Uterus (tissue), 4 donors: ENCODE data around the gene TJP3. TPM values are rescaled to one million over a fixed set of nuclear protein-coding genes. Genes with fewer than 3 reads are reported as not detected.

Experiments
- DNase-seq, 2 donors: peaks; one replicate each; pipeline ENCODE4 v3.0.0-alpha.2; 2019 to 2020
- H3K27ac ChIP-seq, 2 donors: fragments of 200-600 bp; sonication (generic); 1 replicate in 1 of 2; 2 replicates in 1 of 2; pipeline ENCODE4 v1.5.1; 2016 to 2018
- H3K27me3 ChIP-seq, 2 donors: fragments of 200-600 bp; sonication (generic); one replicate each; pipeline ENCODE4 v1.5.1; 2018 to 2019; ENCODE audit warnings: control low read depth in 1 of 2
- H3K36me3 ChIP-seq, 2 donors: fragments of 200-600 bp; sonication (generic); one replicate each; pipeline ENCODE4 v1.5.1; 2019; ENCODE audit warnings: control low read depth in 1 of 2
- H3K4me1 ChIP-seq, 2 donors: fragments of 200-600 bp; sonication (generic); one replicate each; pipeline ENCODE4 v1.5.1; 2018 to 2019; ENCODE audit warnings: control low read depth in 1 of 2
- H3K4me3 ChIP-seq, 2 donors: fragments of 200-600 bp; sonication (generic); 1 replicate in 1 of 2; 2 replicates in 1 of 2; pipeline ENCODE4 v1.5.1; 2018 to 2019; ENCODE audit warnings: mild to moderate bottlenecking in 1 of 2
- H3K9me3 ChIP-seq, 2 donors: fragments of 200-600 bp; sonication (generic); one replicate each; pipeline ENCODE4 v1.5.1; 2019; ENCODE audit warnings: control low read depth in 1 of 2
- POLR2A ChIP-seq, 2 donors: fragments of 450-650 bp; IDR thresholded peaks; one replicate each; pipeline ENCODE4 v1.6.1; 2016; ENCODE audit warnings: antibody characterized with exemption in 2 of 2, mild to moderate bottlenecking in 1 of 2, moderate library complexity in 1 of 2
- intact Hi-C: fragments of 100-400 bp; cut with DNase I; formaldehyde crosslinking; loops from one replicate; pipeline ENCODE4 v1.15.1; 2023; ENCODE audit warnings: low total_unique reads
- total RNA-seq, 4 donors: library from RNA; depleted of rRNA in 3 of 4; stranded (reverse); fragments of >200 nt in 3 of 4; gene quantifications; one replicate each; pipeline versions ENCODE4 v1.1.0 to v1.2.4, GENCODE V29; 2014 to 2023
- TF ChIP-seq, protein P1 (sequence below), 4 experiments: fragments of 200-600 bp in 2 of 4; fragments of 450-650 bp in 2 of 4; sonication (generic) in 2 of 4; IDR thresholded peaks; one replicate each; pipeline ENCODE4 v1.5.1; 2016 to 2019; ENCODE audit warnings: antibody characterized with exemption in 4 of 4, mild to moderate bottlenecking in 2 of 4, moderate library complexity in 1 of 4
- donor health status: DM: yes; HTN: yes; CAD: no.

The TJP3 gene
- total RNA-seq, 4 donors from 2014 or later = 0.37 to 7.4 (median 3.9) TPM

GRCh38 chr19:3773814-3774515, 65.8 kb downstream of the TJP3 start:
- DNase-seq = no peak
- intact Hi-C loops = no loop called here

GRCh38 chr19:3774621-3775373, 66.6 kb downstream of the TJP3 start:
- DNase-seq = no peak
- H3K27ac ChIP-seq = no peak overlapping the region
- no peaks in the 10 kb centered on the region for H3K27me3 ChIP-seq
- H3K36me3 ChIP-seq = no peaks in the 10 kb centered on the region
- H3K9me3 ChIP-seq = no peaks in the 10 kb centered on the region
- intact Hi-C loops = no loop called here
- H3K4me1 ChIP-seq = no peaks in the 10 kb centered on the region
- TF ChIP-seq, protein P1, sequence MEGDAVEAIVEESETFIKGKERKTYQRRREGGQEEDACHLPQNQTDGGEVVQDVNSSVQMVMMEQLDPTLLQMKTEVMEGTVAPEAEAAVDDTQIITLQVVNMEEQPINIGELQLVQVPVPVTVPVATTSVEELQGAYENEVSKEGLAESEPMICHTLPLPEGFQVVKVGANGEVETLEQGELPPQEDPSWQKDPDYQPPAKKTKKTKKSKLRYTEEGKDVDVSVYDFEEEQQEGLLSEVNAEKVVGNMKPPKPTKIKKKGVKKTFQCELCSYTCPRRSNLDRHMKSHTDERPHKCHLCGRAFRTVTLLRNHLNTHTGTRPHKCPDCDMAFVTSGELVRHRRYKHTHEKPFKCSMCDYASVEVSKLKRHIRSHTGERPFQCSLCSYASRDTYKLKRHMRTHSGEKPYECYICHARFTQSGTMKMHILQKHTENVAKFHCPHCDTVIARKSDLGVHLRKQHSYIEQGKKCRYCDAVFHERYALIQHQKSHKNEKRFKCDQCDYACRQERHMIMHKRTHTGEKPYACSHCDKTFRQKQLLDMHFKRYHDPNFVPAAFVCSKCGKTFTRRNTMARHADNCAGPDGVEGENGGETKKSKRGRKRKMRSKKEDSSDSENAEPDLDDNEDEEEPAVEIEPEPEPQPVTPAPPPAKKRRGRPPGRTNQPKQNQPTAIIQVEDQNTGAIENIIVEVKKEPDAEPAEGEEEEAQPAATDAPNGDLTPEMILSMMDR (IDR thresholded peaks at IDR 0.05) = no peak
- no peak for TF ChIP-seq POLR2A (IDR thresholded peaks at IDR 0.05)
- H3K4me3 ChIP-seq = no peak overlapping the region

More at GRCh38 chr19:3773814-3774515, 65.8 kb downstream of the TJP3 start:
- H3K4me1 ChIP-seq = no peaks in the 10 kb centered on the region
- no peak overlapping the region for H3K4me3 ChIP-seq
- H3K27me3 ChIP-seq = no peaks in the 10 kb centered on the region
- H3K27ac ChIP-seq = no peak overlapping the region
- no peaks in the 10 kb centered on the region for H3K36me3 ChIP-seq
- TF ChIP-seq, protein P1 (IDR thresholded peaks at IDR 0.05) = no peak
- TF ChIP-seq POLR2A (IDR thresholded peaks at IDR 0.05) = no peak
- H3K9me3 ChIP-seq = no peaks in the 10 kb centered on the region

GRCh38 chr19:3775374-3775711, 67.2 kb downstream of the TJP3 start:
- Histone ChIP-seq H3K36me3 (no peaks in the 10 kb centered on the region), H3K27ac (no peak overlapping the region), H3K4me3 (no peak overlapping the region), H3K9me3 (no peaks in the 10 kb centered on the region), H3K4me1 (no peaks in the 10 kb centered on the region), H3K27me3 (no peaks in the 10 kb centered on the region)
- DNase-seq = no peak
- intact Hi-C loops = no loop called here
- no peak for TF ChIP-seq POLR2A (IDR thresholded peaks at IDR 0.05)
- TF ChIP-seq, protein P1 (IDR thresholded peaks at IDR 0.05) = no peak

- no peaks in the 10 kb centered on the region for H3K4me1 ChIP-seq
- no peaks in the 10 kb centered on the region for H3K9me3 ChIP-seq
- H3K36me3 ChIP-seq = no peaks in the 10 kb centered on the region
- no peaks in the 10 kb centered on the region for H3K27me3 ChIP-seq
- intact Hi-C loops = no loop called here
- no peak for DNase-seq
- H3K27ac ChIP-seq = no peak overlapping the region
- H3K4me3 ChIP-seq = no peak overlapping the region
- TF ChIP-seq, protein P1 (IDR thresholded peaks at IDR 0.05) = no peak
Measured at GRCh38 chr19:3775831-3776230, 67.6 kb downstream of the TJP3 start.

DNA sequence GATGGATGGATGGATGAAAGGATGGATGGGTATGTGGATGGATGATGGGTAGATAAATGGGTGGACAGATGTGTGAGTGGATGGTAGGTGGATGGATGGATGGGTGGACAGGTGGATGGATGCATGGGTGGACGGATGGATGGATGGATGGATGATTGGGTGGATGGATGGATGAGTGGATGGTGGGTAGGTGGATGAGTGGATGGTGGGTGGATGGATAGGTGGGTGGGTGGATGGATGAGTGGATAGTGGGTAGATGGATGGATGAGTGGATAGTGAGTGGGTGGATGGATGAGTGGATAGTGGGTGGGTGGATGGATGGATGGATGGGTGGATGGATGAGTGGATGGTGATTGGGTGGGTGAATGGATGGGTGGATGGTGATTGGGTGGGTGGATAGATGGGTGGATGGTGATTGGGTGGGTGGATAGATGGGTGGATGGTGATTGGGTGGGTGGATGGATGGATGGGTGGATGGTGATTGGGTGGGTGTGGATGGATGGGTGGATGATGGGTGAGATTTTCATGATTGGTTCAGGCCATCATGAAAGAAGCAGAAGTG, 68.4 kb downstream of the TJP3 start:
- intact Hi-C loops = no loop called here
- TF ChIP-seq, protein P1 (IDR thresholded peaks at IDR 0.05) = no peak
- no peak for TF ChIP-seq POLR2A (IDR thresholded peaks at IDR 0.05)
- DNase-seq = no peak
- Histone ChIP-seq H3K4me3 (no peak overlapping the region), H3K27ac (no peak overlapping the region), H3K36me3 (no peaks in the 10 kb centered on the region), H3K9me3 (peaks cover 0 to 4% of the 10 kb centered on the region in 2 donors), H3K27me3 (no peaks in the 10 kb centered on the region), H3K4me1 (no peaks in the 10 kb centered on the region)
